H9 (cell line): ENCODE measurements around the gene CLK3. TPM values are rescaled to one million over a fixed set of nuclear protein-coding genes. Genes with fewer than 3 reads are reported as not detected.

Experiments
- DNase-seq: peaks from one replicate; pipeline ENCODE4 v3.0.0-alpha.2; 2017
- H2AFZ ChIP-seq: one replicate; pipeline ENCODE4 v1.6.1; 2013; ENCODE audit warnings: mild to moderate bottlenecking, low read length, control low read depth, moderate library complexity
- H2AK5ac ChIP-seq: 2 replicates; pipeline ENCODE4 v1.6.1; 2013; ENCODE audit warnings: low read length, control low read depth, mixed read lengths; ENCODE audit not compliant: insufficient read length
- H2BK120ac ChIP-seq: one replicate; pipeline ENCODE4 v1.6.1; 2013; ENCODE audit warnings: low read depth, mild to moderate bottlenecking, low read length, control low read depth, inconsistent platforms; ENCODE audit not compliant: poor library complexity, severe bottlenecking
- H2BK12ac ChIP-seq: 2 replicates; pipeline ENCODE4 v1.6.1; 2013; ENCODE audit warnings: low read length, control low read depth, mixed read lengths, low read depth; ENCODE audit not compliant: insufficient read length
- H2BK15ac ChIP-seq: 2 replicates; pipeline ENCODE4 v1.6.1; 2013; ENCODE audit warnings: low read depth, low read length, control low read depth
- H2BK20ac ChIP-seq: one replicate; pipeline ENCODE4 v1.6.1; 2013; ENCODE audit warnings: low read depth, mild to moderate bottlenecking, low read length, control low read depth, inconsistent platforms; ENCODE audit not compliant: poor library complexity, severe bottlenecking
- H2BK5ac ChIP-seq: 2 replicates; pipeline ENCODE4 v1.6.1; 2013; ENCODE audit warnings: low read length, control low read depth, mixed read lengths; ENCODE audit not compliant: insufficient read length
- H3K14ac ChIP-seq: 2 replicates; pipeline ENCODE4 v1.6.1; 2013; ENCODE audit warnings: low read length, control low read depth; ENCODE audit not compliant: insufficient read depth
- H3K18ac ChIP-seq: 2 replicates; pipeline ENCODE4 v1.6.1; 2013; ENCODE audit warnings: low read depth, mild to moderate bottlenecking, mixed read lengths, low read length, control low read depth; ENCODE audit not compliant: insufficient read length
- H3K23ac ChIP-seq: 2 replicates; pipeline ENCODE4 v1.6.1; 2013; ENCODE audit warnings: low read length, control low read depth, mixed read lengths, low read depth; ENCODE audit not compliant: insufficient read length
- H3K23me2 ChIP-seq: 2 replicates; pipeline ENCODE4 v1.6.1; 2013; ENCODE audit warnings: low read depth, mild to moderate bottlenecking, mixed read lengths, low read length, control low read depth; ENCODE audit not compliant: insufficient read length, poor library complexity, severe bottlenecking
- H3K27ac ChIP-seq: 2 replicates; pipeline ENCODE4 v1.5.1; 2013; ENCODE audit warnings: low read length, control low read depth, mixed read lengths, low read depth; ENCODE audit not compliant: insufficient read length
- H3K27me3 ChIP-seq: 2 replicates; pipeline ENCODE4 v1.6.1; 2013; ENCODE audit warnings: low read length, control low read depth, inconsistent platforms; ENCODE audit not compliant: insufficient read depth
- H3K4ac ChIP-seq: 2 replicates; pipeline ENCODE4 v1.6.1; 2013; ENCODE audit warnings: low read depth, mild to moderate bottlenecking, control low read depth, inconsistent platforms, low read length, moderate library complexity
- H3K4me1 ChIP-seq: 2 replicates; pipeline ENCODE4 v1.6.1; 2013; ENCODE audit warnings: low read length, control low read depth, inconsistent platforms; ENCODE audit not compliant: insufficient read depth
- H3K4me2 ChIP-seq: 2 replicates; pipeline ENCODE4 v1.6.1; 2013; ENCODE audit warnings: low read length, control low read depth, mixed read lengths; ENCODE audit not compliant: insufficient read length, insufficient read depth
- H3K56ac ChIP-seq: 2 replicates; pipeline ENCODE4 v1.6.1; 2013; ENCODE audit warnings: low read depth, mild to moderate bottlenecking, mixed read lengths, low read length, control low read depth; ENCODE audit not compliant: insufficient read length
- H3K79me1 ChIP-seq: 2 replicates; pipeline ENCODE4 v1.6.1; 2013; ENCODE audit warnings: low read depth, mild to moderate bottlenecking, moderate library complexity, low read length, control low read depth, inconsistent platforms; ENCODE audit not compliant: insufficient read depth, poor library complexity, severe bottlenecking
- H3K79me2 ChIP-seq: 2 replicates; pipeline ENCODE4 v1.6.1; 2013; ENCODE audit warnings: low read length, control low read depth, inconsistent platforms; ENCODE audit not compliant: insufficient read depth
- H3K9ac ChIP-seq: 2 replicates; pipeline ENCODE4 v1.6.1; 2013; ENCODE audit warnings: low read length, control low read depth, mixed read lengths; ENCODE audit not compliant: insufficient read length; ENCODE audit errors: extremely low read depth
- H3K9me3 ChIP-seq: one replicate; pipeline ENCODE4 v1.6.1; 2013; ENCODE audit warnings: low read depth, low read length, inconsistent platforms; ENCODE audit not compliant: control insufficient read depth
- H3T11ph ChIP-seq: one replicate; pipeline ENCODE4 v1.6.1; 2013; ENCODE audit warnings: mild to moderate bottlenecking, low read length, control low read depth, inconsistent platforms
- H4K20me1 ChIP-seq: one replicate; pipeline ENCODE4 v1.6.1; 2013; ENCODE audit not compliant: control insufficient read depth, insufficient read length, insufficient read depth
- H4K5ac ChIP-seq: 2 replicates; pipeline ENCODE4 v1.6.1; 2013; ENCODE audit warnings: low read depth, mild to moderate bottlenecking, mixed read lengths, low read length, control low read depth; ENCODE audit not compliant: insufficient read length
- H4K8ac ChIP-seq: replicated peaks from 2 replicates; pipeline ENCODE4 v1.6.1; 2013; ENCODE audit warnings: low read length, control low read depth, mixed read lengths, low read depth; ENCODE audit not compliant: insufficient read length
- H4K91ac ChIP-seq: 2 replicates; pipeline ENCODE4 v1.6.1; 2013; ENCODE audit warnings: low read depth, mild to moderate bottlenecking, moderate library complexity, mixed read lengths, low read length, control low read depth; ENCODE audit not compliant: insufficient read length
- H3K27ac Mint-ChIP-seq, 3 experiments: 2 replicates in 2 of 3; 3 replicates in 1 of 3; pipeline ENCODE4 v1.8.0; 2020 to 2021; ENCODE audit warnings: mixed read lengths in 3 of 3, mild to moderate bottlenecking in 1 of 3, moderate library complexity in 1 of 3
- H3K27me3 Mint-ChIP-seq: 2 replicates; pipeline ENCODE4 v1.8.0; 2021; ENCODE audit warnings: low read depth, mild to moderate bottlenecking, moderate library complexity, mixed read lengths
- H3K36me3 Mint-ChIP-seq, 3 experiments: 2 replicates in 2 of 3; 3 replicates in 1 of 3; pipeline ENCODE4 v1.8.0; 2020 to 2021; ENCODE audit warnings: low read depth in 3 of 3, mixed read lengths in 3 of 3; ENCODE audit not compliant: insufficient read depth in 1 of 3
- H3K4me1 Mint-ChIP-seq, 2 experiments: 2 replicates each; pipeline ENCODE4 v1.8.0; 2020; ENCODE audit warnings: mixed read lengths in 2 of 2
- H3K4me3 Mint-ChIP-seq, 2 experiments: 2 replicates in 1 of 2; 3 replicates in 1 of 2; pipeline ENCODE4 v1.8.0; 2020 to 2021; ENCODE audit warnings: mild to moderate bottlenecking in 2 of 2, mixed read lengths in 2 of 2, moderate library complexity in 1 of 2
- H3K9me3 Mint-ChIP-seq, 2 experiments: 2 replicates in 1 of 2; 3 replicates in 1 of 2; pipeline ENCODE4 v1.8.0; 2020; ENCODE audit warnings: mild to moderate bottlenecking in 2 of 2, mixed read lengths in 2 of 2, moderate library complexity in 1 of 2
- WGBS: extraction: QIAGEN DNeasy Blood & Tissue Kit; methylation state at CpG from one replicate; pipeline ENCODE4 v1.1.7; 2013; ENCODE audit warnings: missing lambda C conversion rate, low lambda C conversion rate, mixed read lengths; ENCODE audit not compliant: insufficient read length; ENCODE audit errors: extremely low coverage; 5-methylcytosine and 5-hydroxymethylcytosine counted together
- total RNA-seq: library from RNA; stranded (reverse); gene quantifications from 2 replicates; pipeline ENCODE4 v1.2.1, GENCODE V29; 2021
- TF ChIP-seq, protein P1 (sequence below): fragments of 200-600 bp; sonication (generic); conservative IDR thresholded peaks from 3 replicates; pipeline ENCODE4 v1.8.0; 2021; ENCODE audit warnings: antibody characterized with exemption, mild to moderate bottlenecking

The CLK3 gene
- total RNA-seq, 1 experiment from 2014 or later, result 40.8 TPM

DNA sequence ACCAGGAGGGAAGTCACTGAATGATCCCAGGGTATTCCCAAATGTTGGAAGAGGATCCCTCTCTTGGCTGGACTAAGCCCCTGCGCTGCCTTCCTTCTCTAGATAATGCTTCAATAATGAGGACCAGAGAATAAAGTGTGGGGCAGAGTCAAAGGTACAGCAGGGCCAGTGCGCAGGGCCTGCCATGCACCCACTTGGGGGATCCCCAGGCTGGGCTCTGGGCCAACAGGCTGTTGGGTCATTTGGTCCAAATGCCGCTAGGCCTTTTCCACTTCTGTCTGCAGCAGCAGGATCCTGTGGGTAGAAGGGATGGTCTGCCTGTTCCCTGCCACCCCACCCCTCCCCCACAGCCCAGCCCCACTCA lies 5.7 kb upstream of the CLK3 start:
- Histone ChIP-seq H3T11ph (no peak overlapping the region), H3K4me1 (no peaks in the 10 kb centered on the region), H3K18ac (no peak overlapping the region), H2BK12ac (no peak overlapping the region), H4K5ac (no peak overlapping the region), H3K56ac (no peak overlapping the region), H2AK5ac (no peak overlapping the region), H2BK120ac (no peak overlapping the region), H3K23me2 (peaks cover 5% of the 10 kb centered on the region), H2AFZ (no peak overlapping the region), H4K8ac (no peak overlapping the region), H3K14ac (no peak overlapping the region), H3K79me2 (no peaks in the 10 kb centered on the region), H3K27me3 (no peaks in the 10 kb centered on the region; the same call in 1 of the 2 replicates), H3K9me3 (no peaks in the 10 kb centered on the region), H2BK5ac (no peak overlapping the region), H3K9ac (no peak overlapping the region), H4K91ac (no peak overlapping the region), H3K4me2 (no peak overlapping the region), H2BK20ac (no peak overlapping the region), H3K27ac (no peak overlapping the region), H3K4ac (no peak overlapping the region), H4K20me1 (no peaks in the 10 kb centered on the region), H3K79me1 (no peaks in the 10 kb centered on the region), H2BK15ac (no peak overlapping the region), H3K23ac (no peak overlapping the region)
- TF ChIP-seq, protein P1, sequence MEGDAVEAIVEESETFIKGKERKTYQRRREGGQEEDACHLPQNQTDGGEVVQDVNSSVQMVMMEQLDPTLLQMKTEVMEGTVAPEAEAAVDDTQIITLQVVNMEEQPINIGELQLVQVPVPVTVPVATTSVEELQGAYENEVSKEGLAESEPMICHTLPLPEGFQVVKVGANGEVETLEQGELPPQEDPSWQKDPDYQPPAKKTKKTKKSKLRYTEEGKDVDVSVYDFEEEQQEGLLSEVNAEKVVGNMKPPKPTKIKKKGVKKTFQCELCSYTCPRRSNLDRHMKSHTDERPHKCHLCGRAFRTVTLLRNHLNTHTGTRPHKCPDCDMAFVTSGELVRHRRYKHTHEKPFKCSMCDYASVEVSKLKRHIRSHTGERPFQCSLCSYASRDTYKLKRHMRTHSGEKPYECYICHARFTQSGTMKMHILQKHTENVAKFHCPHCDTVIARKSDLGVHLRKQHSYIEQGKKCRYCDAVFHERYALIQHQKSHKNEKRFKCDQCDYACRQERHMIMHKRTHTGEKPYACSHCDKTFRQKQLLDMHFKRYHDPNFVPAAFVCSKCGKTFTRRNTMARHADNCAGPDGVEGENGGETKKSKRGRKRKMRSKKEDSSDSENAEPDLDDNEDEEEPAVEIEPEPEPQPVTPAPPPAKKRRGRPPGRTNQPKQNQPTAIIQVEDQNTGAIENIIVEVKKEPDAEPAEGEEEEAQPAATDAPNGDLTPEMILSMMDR, result no peak
- peaks cover 39% of the 10 kb centered on the region for H3K27me3 Mint-ChIP-seq
- peaks cover 5 to 7% of the 10 kb centered on the region in 2 experiments; a peak in 1 of 4 replicates for H3K4me1 Mint-ChIP-seq
- no peak overlapping the region for H3K4me3 Mint-ChIP-seq
- H3K27ac Mint-ChIP-seq, result no peak overlapping the region
- DNase-seq, result no peak
- H3K9me3 Mint-ChIP-seq, result no peaks in the 10 kb centered on the region
- no CpG with 5 or more reads among the region's 3 CpGs for WGBS
- H3K36me3 Mint-ChIP-seq, result no peaks in the 10 kb centered on the region; a peak in 1 of 7 replicates
